CD14-positive monocyte (primary cell): ENCODE measurements around the gene ERF. TPM values are rescaled to one million over a fixed set of nuclear protein-coding genes. Genes with fewer than 3 reads are reported as not detected.

Source experiments
- DNase-seq, 3 donors: peaks; one replicate each; pipeline ENCODE4 v3.0.0-alpha.2; 2011 to 2022
- H2AFZ ChIP-seq: 2 replicates; pipeline ENCODE4 v1.6.0; 2012; ENCODE audit warnings: mild to moderate bottlenecking, low read depth, low read length, inconsistent platforms; ENCODE audit not compliant: insufficient read depth, poor library complexity, severe bottlenecking
- H3K27ac ChIP-seq, 2 donors: 1 replicate in 1 of 2; 2 replicates in 1 of 2; pipeline ENCODE4 v1.5.1; 2012 to 2013; ENCODE audit warnings: low read length in 2 of 2, control low read depth in 1 of 2, inconsistent platforms in 1 of 2, low read depth in 1 of 2, mild to moderate bottlenecking in 1 of 2
- H3K27me3 ChIP-seq, 2 donors: one replicate each; pipeline versions ENCODE4 v1.6.0 to v1.6.1; 2011 to 2013; ENCODE audit warnings: low read length in 2 of 2; ENCODE audit not compliant: control insufficient read depth in 2 of 2, insufficient read depth in 2 of 2
- H3K36me3 ChIP-seq, 2 donors: replicated peaks in 1 of 2; 1 replicate in 1 of 2; 2 replicates in 1 of 2; pipeline versions ENCODE4 v1.5.1 to v1.6.1; 2012 to 2013; ENCODE audit warnings: low read length in 2 of 2, control low read depth in 1 of 2, inconsistent platforms in 1 of 2, mild to moderate bottlenecking in 1 of 2; ENCODE audit not compliant: insufficient read depth in 2 of 2, control insufficient read depth in 1 of 2
- H3K4me1 ChIP-seq, 2 donors: 1 replicate in 1 of 2; 2 replicates in 1 of 2; pipeline versions ENCODE4 v1.5.1 to v1.6.1; 2012 to 2013; ENCODE audit warnings: low read length in 2 of 2, control low read depth in 1 of 2, inconsistent platforms in 1 of 2, mild to moderate bottlenecking in 1 of 2, moderate library complexity in 1 of 2; ENCODE audit not compliant: insufficient read depth in 2 of 2, control insufficient read depth in 1 of 2
- H3K4me2 ChIP-seq: replicated peaks from 2 replicates; pipeline ENCODE3; 2012; ENCODE audit warnings: low read length, moderate library complexity, mild to moderate bottlenecking; ENCODE audit not compliant: poor library complexity, severe bottlenecking; ENCODE audit errors: extremely low read depth
- H3K4me3 ChIP-seq, 3 experiments: fragments of 200-600 bp in 1 of 3; sonication (generic) in 1 of 3; replicated peaks in 1 of 3; 1 replicate in 2 of 3; 2 replicates in 1 of 3; pipeline ENCODE4 v1.5.1; 2011 to 2013; ENCODE audit warnings: low read length in 3 of 3, mild to moderate bottlenecking in 3 of 3, control low read depth in 2 of 3, low read depth in 2 of 3, inconsistent platforms in 1 of 3, moderate library complexity in 1 of 3
- H3K79me2 ChIP-seq: 2 replicates; pipeline ENCODE4 v1.6.0; 2012; ENCODE audit warnings: mild to moderate bottlenecking, control low read depth, inconsistent platforms, low read length, moderate library complexity; ENCODE audit not compliant: insufficient read depth
- H3K9ac ChIP-seq: 2 replicates; pipeline ENCODE4 v1.6.0; 2017; ENCODE audit warnings: low read length, mild to moderate bottlenecking; ENCODE audit not compliant: insufficient read depth, poor library complexity, severe bottlenecking
- H3K9me3 ChIP-seq, 2 donors: replicated peaks in 1 of 2; 1 replicate in 1 of 2; 2 replicates in 1 of 2; pipeline versions ENCODE4 v1.5.1 to v1.6.1; 2012 to 2013; ENCODE audit warnings: low read length in 2 of 2, control low read depth in 1 of 2; ENCODE audit not compliant: control insufficient read depth in 1 of 2, insufficient read depth in 1 of 2
- H4K20me1 ChIP-seq: 2 replicates; pipeline ENCODE4 v1.6.0; 2012; ENCODE audit warnings: mild to moderate bottlenecking, low read length, control low read depth, moderate library complexity; ENCODE audit not compliant: insufficient read depth
- H3K27ac Mint-ChIP-seq, 7 donors: one replicate each; pipeline ENCODE4 v1.8.0; 2020; ENCODE audit warnings: mild to moderate bottlenecking in 7 of 7, mixed read lengths in 7 of 7, moderate library complexity in 6 of 7, inconsistent platforms in 2 of 7
- H3K27me3 Mint-ChIP-seq, 3 donors: one replicate each; pipeline ENCODE4 v1.8.0; 2021 to 2022; ENCODE audit warnings: low read depth in 3 of 3, mild to moderate bottlenecking in 3 of 3, mixed read lengths in 3 of 3, moderate library complexity in 3 of 3, inconsistent platforms in 1 of 3
- H3K36me3 Mint-ChIP-seq, 2 donors: one replicate each; pipeline ENCODE4 v1.8.0; 2020; ENCODE audit warnings: mixed read lengths in 2 of 2, inconsistent platforms in 1 of 2, mild to moderate bottlenecking in 1 of 2
- H3K4me1 Mint-ChIP-seq: one replicate; pipeline ENCODE4 v1.8.0; 2020; ENCODE audit warnings: mild to moderate bottlenecking, mixed read lengths
- H3K4me3 Mint-ChIP-seq, 2 donors: one replicate each; pipeline ENCODE4 v1.8.0; 2020; ENCODE audit warnings: mild to moderate bottlenecking in 2 of 2, mixed read lengths in 2 of 2, moderate library complexity in 1 of 2
- H3K9me3 Mint-ChIP-seq, 7 donors: one replicate each; pipeline ENCODE4 v1.8.0; 2020 to 2022; ENCODE audit warnings: mixed read lengths in 7 of 7, mild to moderate bottlenecking in 6 of 7, moderate library complexity in 6 of 7, inconsistent platforms in 2 of 7
- WGBS: methylation state at CpG from one replicate; pipeline ENCODE4 v1.1.5; 2013; ENCODE audit warnings: missing lambda C conversion rate; ENCODE audit not compliant: insufficient coverage; 5-methylcytosine and 5-hydroxymethylcytosine counted together
- intact Hi-C, 2 donors: fragments of 100-400 bp; cut with micrococcal nuclease; formaldehyde crosslinking; loops; one replicate each; pipeline versions ENCODE4 v1.15.0 to v1.15.1; 2023
- polyA plus RNA-seq, 3 donors: library from polyadenylated mRNA; depleted of rRNA in 1 of 3; unstranded in 2 of 3; stranded (reverse) in 1 of 3; fragments of 300-500 nt in 2 of 3; fragments of >200 nt in 1 of 3; fragmentation: Illumina TruSeq in 2 of 3; gene quantifications; 1 replicate in 2 of 3; 2 replicates in 1 of 3; pipeline ENCODE4 v1.2.3, GENCODE V29; 2012 to 2021
- TF ChIP-seq, protein P1 (sequence below): fragments of 200-600 bp; IDR thresholded peaks from one replicate; pipeline ENCODE4 v1.8.0; 2022; ENCODE audit warnings: antibody characterized with exemption, mild to moderate bottlenecking

Gene ERF
- polyA plus RNA-seq, 3 donors: 2.3 to 42.6 (median 3.4) TPM

DNA sequence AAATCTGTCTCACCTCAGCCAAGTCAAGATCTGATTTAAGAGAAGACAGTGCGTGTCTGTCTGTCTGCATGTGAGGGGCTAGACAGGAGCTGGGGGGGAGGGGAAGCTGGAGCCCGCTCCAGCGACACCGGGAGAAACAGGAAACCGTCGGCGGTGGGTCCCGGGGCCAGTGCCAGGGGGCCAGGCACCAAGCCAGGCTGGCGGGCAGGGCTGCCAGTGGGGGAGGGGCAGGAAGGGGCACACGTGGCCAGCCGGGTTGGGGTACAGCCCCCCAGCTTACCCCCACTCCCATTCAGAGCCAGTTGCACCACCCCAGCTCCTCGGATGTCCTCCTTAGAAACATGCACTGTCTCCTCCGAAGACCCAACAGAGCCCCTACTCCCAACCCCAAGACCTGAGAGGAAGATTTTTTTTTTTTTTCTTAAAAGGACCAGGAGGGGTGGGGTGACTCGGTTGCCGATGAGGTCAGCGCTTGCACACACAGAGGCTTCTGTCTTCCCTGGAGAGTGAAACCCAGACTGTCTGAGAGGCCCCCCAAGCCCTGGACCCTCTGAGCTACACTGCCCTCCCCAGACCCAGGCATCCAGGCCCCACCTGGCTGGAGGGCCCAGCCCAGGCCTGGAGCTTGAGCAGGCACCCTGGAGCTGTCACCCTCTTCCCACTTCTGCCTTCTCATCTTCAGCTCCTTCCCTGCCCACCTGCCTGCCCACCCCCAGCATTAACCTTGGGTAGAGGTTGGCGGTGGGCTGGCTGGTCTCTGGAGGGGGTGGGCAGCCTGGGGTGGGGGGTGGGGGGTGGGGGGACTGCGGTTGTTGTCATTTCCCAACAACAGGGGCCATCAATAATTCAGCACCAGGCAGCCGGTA, 4.0 kb downstream of the ERF start:
- Mint-ChIP-seq H3K4me1 (peaks cover 34% of the 10 kb centered on the region), H3K36me3 (peaks cover 9 to 22% of the 10 kb centered on the region in 2 donors), H3K4me3 (peak overlapping the region; percentile 30 to 34), H3K27ac (peak overlapping the region in 2 of 7 donors; percentile 12 to 20), H3K27me3 (peaks cover 2 to 6% (median 4%) of the 10 kb centered on the region in 3 donors), H3K9me3 (no peaks in the 10 kb centered on the region)
- Histone ChIP-seq H3K27me3 (no peaks in the 10 kb centered on the region), H3K27ac (no peak overlapping the region), H3K79me2 (peaks cover 41% of the 10 kb centered on the region), H3K4me1 (peaks cover 34 to 39% of the 10 kb centered on the region in 2 donors), H4K20me1 (peaks cover 68% of the 10 kb centered on the region), H3K36me3 (peaks cover 4 to 17% of the 10 kb centered on the region in 2 donors), H3K4me3 (peak overlapping the region in 1 of 3 experiments; percentile 12), H3K9me3 (no peaks in the 10 kb centered on the region), H3K9ac (no peak overlapping the region), H3K4me2 (peak overlapping the region; percentile 25), H2AFZ (no peak overlapping the region)
- WGBS: 0% methylated on average over 2 of the region's 19 CpGs
- intact Hi-C loops: loop anchor here in 1 of 2 donors (5.0 kb wide), 2 partner anchors 34 to 36 kb away; partner anchors contain the start of gene DEDD2
- TF ChIP-seq, protein P1, sequence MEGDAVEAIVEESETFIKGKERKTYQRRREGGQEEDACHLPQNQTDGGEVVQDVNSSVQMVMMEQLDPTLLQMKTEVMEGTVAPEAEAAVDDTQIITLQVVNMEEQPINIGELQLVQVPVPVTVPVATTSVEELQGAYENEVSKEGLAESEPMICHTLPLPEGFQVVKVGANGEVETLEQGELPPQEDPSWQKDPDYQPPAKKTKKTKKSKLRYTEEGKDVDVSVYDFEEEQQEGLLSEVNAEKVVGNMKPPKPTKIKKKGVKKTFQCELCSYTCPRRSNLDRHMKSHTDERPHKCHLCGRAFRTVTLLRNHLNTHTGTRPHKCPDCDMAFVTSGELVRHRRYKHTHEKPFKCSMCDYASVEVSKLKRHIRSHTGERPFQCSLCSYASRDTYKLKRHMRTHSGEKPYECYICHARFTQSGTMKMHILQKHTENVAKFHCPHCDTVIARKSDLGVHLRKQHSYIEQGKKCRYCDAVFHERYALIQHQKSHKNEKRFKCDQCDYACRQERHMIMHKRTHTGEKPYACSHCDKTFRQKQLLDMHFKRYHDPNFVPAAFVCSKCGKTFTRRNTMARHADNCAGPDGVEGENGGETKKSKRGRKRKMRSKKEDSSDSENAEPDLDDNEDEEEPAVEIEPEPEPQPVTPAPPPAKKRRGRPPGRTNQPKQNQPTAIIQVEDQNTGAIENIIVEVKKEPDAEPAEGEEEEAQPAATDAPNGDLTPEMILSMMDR: no peak
- peak in 1 of 3 donors; percentile 30 for DNase-seq

DNA sequence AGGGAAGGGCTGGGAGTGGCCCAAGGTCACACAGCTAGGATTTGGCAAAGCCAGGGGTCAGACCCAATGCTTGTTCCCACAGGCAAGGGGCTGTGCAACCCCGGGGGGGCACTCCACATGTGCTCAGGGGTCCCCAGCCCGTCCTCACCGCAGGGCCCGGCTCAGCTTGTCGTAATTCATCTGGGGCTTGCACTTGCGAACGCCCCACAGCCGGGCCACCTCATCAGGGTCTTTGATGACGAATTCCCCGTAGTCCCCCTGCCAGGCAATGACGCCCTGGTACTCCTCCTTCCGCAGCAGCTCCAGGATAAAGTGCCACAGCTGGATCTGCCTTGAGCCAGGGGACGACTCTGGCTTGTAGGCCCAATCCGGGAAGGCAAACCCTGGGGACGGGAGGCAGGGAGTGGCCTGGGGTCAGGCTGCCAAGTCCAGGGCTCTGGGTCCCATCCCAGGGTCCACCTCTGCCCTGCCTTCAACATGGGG, 4.7 kb downstream of the ERF start:
- peaks cover 4 to 17% of the 10 kb centered on the region in 2 donors for H3K36me3 ChIP-seq
- no peaks in the 10 kb centered on the region for H3K9me3 ChIP-seq
- TF ChIP-seq, protein P1: no peak
- H4K20me1 ChIP-seq: peaks cover 68% of the 10 kb centered on the region
- peak overlapping the region; percentile 25 for H3K4me2 ChIP-seq
- Mint-ChIP-seq H3K9me3 (no peaks in the 10 kb centered on the region), H3K27me3 (peaks cover 0 to 4% (median 2%) of the 10 kb centered on the region in 3 donors), H3K27ac (peak overlapping the region in 2 of 7 donors; percentile 20 to 50), H3K4me3 (no peak overlapping the region), H3K36me3 (peaks cover 9 to 22% of the 10 kb centered on the region in 2 donors), H3K4me1 (peaks cover 37% of the 10 kb centered on the region)
- no peak overlapping the region for H3K9ac ChIP-seq
- no peaks in the 10 kb centered on the region for H3K27me3 ChIP-seq
- intact Hi-C loops: loop anchor here in 1 of 2 donors (5.0 kb wide), 2 partner anchors 33 to 37 kb away; partner anchors contain the start of gene DEDD2
- H3K27ac ChIP-seq: no peak overlapping the region
- peaks cover 27 to 32% of the 10 kb centered on the region in 2 donors for H3K4me1 ChIP-seq
- peaks cover 41% of the 10 kb centered on the region for H3K79me2 ChIP-seq
- no peak for DNase-seq
- H3K4me3 ChIP-seq: no peak overlapping the region
- WGBS: 70% methylated on average over 15 of the region's 15 CpGs
- no peak overlapping the region for H2AFZ ChIP-seq
